Inferior parietal cortex (tissue), 1 donor: ENCODE data around the gene CCHCR1.
"Not testable (repeated sequence)": the region's sequence is repeated elsewhere in the genome, so short reads cannot be mapped to it uniquely, and the experiment has no call there.

Source experiments
- DNase-seq: peaks from one replicate; pipeline ENCODE4 v3.0.0-alpha.2; 2016; ENCODE audit errors: extremely low spot score

Gene CCHCR1

GRCh38 chr6:31180500-31180899 lies 22.9 kb upstream of the CCHCR1 start:
- DNase-seq, result no peak

DNA sequence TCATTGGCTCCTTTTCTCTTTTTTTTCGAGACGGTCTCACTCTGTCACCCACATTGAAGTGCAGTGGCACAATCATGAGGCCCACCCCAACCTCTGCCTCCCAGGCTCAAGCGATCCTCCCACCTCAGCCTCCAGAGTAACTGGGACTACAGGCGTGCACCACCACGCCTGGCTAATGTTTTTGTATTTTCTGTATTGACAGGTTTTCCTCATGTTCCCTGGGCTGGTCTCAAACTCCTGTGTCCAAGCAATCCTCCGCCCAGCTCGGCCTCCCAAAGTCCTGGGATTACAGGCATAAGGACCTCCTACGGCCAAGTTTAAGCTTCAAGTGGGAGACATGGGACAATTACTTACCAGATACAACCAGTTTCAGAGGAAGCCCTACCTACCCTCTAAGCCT lies 22.3 kb upstream of the CCHCR1 start:
- no peak for DNase-seq

GRCh38 chr6:31179042-31179386 lies 21.4 kb upstream of the CCHCR1 start:
- DNase-seq, result no peak

DNA sequence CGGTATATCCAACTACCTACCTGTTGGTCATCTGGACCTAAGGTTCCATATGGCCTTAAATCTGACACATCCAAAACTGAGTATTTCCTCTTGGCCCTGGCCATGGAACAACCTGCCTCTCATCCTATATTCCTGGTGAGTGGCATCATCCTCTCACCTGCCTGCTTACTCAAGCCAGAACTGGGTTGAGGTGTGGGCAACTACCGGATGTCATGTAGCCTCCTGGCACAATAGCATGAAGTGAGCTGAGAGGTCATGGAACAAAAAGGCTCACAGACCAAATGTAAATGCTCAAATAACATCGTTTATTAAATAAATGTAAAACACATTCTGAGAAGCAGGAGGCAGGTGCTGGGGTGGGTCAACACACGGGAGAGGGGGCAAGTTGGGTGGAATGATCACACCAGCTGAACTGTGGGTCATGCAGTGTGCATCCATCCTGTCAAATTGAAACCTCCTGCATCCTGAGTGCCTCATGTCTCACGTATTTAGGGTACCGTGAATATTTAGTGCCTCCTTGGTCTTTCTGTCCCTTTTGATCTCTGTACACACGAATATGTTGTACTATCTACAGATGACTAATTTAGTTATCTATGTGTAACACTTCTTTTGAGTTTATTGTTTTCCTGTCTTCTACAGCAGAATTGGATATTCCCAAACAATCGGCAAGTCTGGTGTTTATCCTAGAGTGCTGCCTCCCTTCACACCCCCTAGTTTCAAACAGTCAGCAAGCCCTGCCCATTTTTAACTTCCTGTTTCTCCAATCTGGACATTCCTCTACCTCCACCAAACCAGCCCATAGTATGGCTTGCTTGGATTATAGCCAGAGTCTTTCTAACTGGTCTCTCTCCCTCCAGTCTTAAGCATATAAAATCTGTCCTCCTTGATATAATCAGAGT lies 20.8 kb upstream of the CCHCR1 start:
- DNase-seq, result no peak

DNA sequence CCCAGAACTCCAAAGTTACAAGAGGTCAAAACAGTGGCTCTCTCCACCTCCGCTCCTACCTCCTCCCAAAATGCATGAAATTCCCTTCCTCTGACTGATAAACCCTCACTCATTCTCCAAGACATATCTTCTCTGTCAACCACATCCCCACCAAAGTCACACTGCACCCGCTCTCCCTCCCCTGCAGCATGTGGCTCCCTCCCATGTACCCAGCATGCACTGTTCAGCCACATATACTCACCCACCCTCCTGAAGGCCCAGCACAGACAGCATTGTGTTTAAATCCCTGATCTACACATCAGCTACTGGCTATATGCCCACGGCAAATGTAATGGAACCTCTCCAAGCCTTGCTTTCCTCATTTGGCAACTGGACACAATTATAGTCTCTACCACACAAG lies 18.4 kb upstream of the CCHCR1 start:
- no peak for DNase-seq

DNA sequence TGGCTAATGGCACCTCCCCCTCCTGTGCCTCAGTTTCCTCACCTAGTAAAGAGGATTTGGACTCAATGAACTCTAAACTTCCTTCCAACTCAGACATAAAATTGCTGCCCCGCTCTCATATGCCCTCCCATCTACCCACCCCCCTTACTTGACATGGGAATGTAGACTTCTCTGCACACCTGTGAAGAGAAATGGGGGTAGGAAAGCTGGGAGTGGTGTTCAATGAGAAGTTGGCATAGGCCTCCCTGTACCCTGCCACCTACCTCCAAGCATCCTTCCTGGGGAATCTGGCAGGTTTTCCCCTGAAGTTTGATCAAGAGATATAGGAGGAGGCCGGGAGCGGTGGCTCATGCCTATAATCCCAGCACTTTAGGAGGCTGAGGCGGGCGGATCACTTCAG lies 16.8 kb upstream of the CCHCR1 start:
- no peak for DNase-seq

DNA sequence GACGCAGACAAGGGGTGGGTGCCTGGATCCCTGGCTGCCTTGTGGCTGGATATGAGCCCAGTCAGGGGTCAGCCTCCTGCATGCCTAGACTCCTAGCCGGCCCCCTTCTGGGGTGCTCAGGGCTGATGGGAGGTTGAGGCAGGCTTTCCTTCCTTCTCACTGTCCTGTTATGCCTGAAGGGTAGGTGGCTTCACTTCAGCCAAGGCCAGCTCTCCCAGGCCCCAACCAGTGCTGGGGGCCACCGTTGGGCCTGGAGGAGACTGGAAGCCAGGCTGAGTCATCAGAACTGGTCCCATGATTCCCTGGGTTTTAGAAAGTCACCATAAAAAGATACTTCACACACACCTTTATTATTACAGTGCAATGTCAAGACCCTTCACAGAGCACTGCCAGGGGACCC lies 15.8 kb upstream of the CCHCR1 start:
- DNase-seq, result no peak

GRCh38 chr6:31172973-31173384 lies 15.4 kb upstream of the CCHCR1 start:
- DNase-seq, result no peak

DNA sequence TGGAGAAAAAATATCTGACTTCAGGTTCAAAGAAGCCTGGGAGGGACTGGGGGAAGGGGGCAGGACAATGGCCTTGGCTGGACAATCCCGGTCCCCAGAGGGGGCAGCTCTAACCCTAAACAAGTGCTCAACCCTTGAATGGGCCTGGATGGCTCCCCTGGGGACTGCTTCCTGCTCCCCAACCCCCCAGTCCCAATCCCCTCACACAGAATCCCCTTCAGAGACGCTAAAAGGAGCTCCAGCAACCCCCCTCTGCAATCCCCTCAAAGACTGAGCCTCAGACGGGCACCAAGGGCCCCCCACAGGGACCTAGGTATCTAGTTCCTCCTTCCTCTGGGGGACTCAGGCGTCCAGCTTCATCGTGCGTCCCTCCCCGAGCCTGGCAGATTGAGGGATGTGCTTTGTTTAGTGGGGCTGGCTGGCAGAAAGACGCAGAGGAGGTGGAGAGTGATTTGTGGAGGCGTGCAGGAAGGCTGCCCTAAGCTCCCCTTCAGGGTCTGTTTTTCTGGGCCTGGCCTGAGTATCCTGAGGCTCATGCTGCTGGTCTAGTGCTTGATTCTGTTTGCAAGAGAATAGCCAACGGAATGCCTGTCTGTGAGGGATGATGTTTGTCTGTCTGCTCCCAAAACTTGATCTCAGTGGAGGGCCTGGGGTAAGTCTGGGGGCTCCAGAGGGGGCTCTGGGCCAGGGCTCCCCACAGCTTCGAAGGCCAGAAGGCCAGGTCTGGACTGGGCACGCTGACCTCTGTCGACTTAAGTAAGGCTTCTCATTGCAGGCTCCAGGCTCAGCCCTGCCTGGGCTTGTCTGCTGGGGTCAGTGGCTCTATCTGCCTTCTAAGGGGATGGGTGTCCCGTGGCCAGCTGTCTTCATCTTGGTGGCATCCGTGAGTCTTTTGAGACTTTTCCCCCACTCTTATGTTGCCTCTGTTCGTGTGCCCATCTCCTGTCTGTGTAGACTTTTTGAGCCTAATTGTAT lies 14.6 kb upstream of the CCHCR1 start:
- no peak for DNase-seq

- DNase-seq, result no peak
Measured at GRCh38 chr6:31170987-31171671, 13.5 kb upstream of the CCHCR1 start.

- no peak for DNase-seq
Measured at GRCh38 chr6:31170600-31170881, 12.9 kb upstream of the CCHCR1 start, which contains the start of gene POU5F1. POU5F1 (minus strand) TSS chr6:31170682; CDS start chr6:31170620, 62 bp downstream.

- DNase-seq, result not testable (repeated sequence)
Measured at GRCh38 chr6:31169858-31170599, 12.4 kb upstream of the CCHCR1 start.

DNA sequence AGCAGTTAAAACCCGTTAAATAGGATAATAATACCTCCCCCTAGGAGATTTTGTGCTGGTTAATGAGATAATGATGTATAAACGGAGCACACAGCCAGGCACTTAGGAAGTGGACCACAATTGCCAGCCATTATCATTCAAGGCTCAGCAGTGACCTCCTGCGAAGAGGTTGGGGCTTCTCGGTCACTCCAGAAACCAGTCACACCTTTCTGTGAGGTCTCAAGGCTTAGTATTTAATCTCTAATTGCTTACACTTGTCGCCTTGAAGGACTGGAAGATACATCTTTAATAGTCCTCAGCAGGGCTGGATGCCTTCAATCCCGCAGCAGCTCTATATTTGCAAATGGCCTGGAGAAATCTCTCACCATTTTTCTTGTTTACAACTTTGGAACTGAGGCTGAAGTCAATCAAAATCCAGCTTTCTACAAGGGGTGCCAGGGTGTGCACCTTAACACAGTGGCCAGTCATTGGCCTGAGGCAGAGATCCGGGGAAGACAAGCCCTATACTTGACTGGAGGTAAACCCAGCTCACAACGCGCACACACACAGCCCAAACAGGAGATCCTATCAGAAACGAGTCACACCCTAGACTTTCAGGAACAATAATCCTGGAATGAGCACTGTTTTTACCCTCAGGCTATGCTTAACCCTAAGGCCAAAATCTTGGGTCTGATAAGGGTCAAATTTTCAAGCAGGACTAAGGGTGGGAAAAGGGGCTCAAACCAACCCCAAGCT lies 11.7 kb upstream of the CCHCR1 start:
- no peak for DNase-seq

DNA sequence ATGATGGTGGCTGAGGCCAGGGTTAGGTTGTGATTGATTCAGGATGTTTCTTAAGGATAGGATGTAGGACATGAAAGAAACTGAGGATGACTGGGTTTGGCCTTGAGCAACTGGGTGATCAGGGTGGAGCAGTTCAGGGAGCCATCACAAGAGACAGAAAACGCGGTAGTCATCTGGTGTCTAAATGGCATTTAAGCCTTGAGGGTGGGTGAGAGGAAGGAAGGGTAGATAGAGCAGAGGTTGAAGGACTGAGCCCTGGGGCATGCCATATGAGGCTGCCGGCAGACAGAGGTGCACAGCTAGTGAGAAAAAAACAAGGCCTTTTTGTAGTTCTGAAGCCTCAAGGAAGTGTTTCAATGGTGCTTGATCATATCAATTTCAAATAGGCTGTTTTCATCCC lies 11.0 kb upstream of the CCHCR1 start:
- DNase-seq, result no peak

DNA sequence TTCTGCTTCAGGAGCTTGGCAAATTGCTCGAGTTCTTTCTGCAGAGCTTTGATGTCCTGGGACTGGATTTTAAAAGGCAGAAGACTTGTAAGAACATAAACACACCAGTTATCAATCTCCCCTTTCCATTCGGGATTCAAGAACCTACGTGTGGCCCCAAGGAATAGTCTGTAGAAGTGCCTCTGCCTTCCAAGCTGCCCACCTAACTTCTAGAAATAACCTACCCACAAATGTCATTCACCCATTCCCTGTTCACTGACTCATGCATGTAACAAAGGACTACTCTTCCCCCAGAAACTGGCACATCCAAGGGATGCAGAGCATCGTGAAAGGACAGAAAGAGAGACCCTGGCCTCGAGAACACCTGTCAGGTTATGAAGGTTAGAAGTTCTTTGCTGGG lies 8.4 kb upstream of the CCHCR1 start:
- no peak for DNase-seq

- DNase-seq, result not testable (repeated sequence)
Measured at GRCh38 chr6:31165064-31165832, 7.6 kb upstream of the CCHCR1 start.

- not testable (repeated sequence) for DNase-seq
Measured at GRCh38 chr6:31164475-31165063, 7.0 kb upstream of the CCHCR1 start.

GRCh38 chr6:31163922-31164321 lies 6.3 kb upstream of the CCHCR1 start:
- no peak for DNase-seq

- no peak for DNase-seq
Measured at GRCh38 chr6:31162463-31163165, 5.0 kb upstream of the CCHCR1 start.
